ENCODE results near the gene GH2. TPM values are rescaled to one million over a fixed set of nuclear protein-coding genes. Genes with fewer than 3 reads are reported as not detected.

GH2 gene
- total RNA-seq, 1 experiment from 2014 or later, result not detected

GRCh38 chr17:63929860-63930766, 48.4 kb upstream of the GH2 start:
- no peaks in the 10 kb centered on the region for H3K79me2 ChIP-seq (ENCODE audit: low read length)
- H2AFZ ChIP-seq (ENCODE audit: low read length), result no peak overlapping the region
- no peaks in the 10 kb centered on the region for H3K36me3 ChIP-seq (ENCODE audit: low read depth, low read length)
- no TSS peak for BruUV-seq (replicated peaks)
- no peak overlapping the region for H3K27ac ChIP-seq (ENCODE audit: low read length)
- H3K9me2 ChIP-seq (replicated peaks; ENCODE audit: low read length), result no peaks in the 10 kb centered on the region
- CTCF ChIA-PET, result interaction anchor here (0.9 kb wide), 1 partner anchor 11 kb away, joined by 3 read pairs; no protein-coding TSS in a partner anchor
- H4K20me1 ChIP-seq (ENCODE audit: low read length), result no peaks in the 10 kb centered on the region
- intact Hi-C loops (cut with micrococcal nuclease), result no loop called here
- no peak for TF ChIP-seq CTCF (conservative IDR thresholded peaks at IDR 0.05; ENCODE audit: low read depth, low read length)
- TF ChIP-seq EZH2 (IDR thresholded peaks at IDR 0.05; ENCODE audit: low read length, unreplicated experiment), result no peak
- no peak for TF ChIP-seq EZH2phosphoT487 (IDR thresholded peaks at IDR 0.05; ENCODE audit: borderline replicate concordance, low read length)
- POLR2A ChIA-PET (ENCODE audit: unreplicated experiment), result no interaction called here
- DNase-seq (no peak), ATAC-seq (no peak)
- no peak overlapping the region for H3K9ac ChIP-seq (ENCODE audit: low read length)
- no peaks in the 10 kb centered on the region for H3F3A ChIP-seq (ENCODE audit: low read length, unreplicated experiment)
- H3K9me3 ChIP-seq (ENCODE audit: low read length), result no peaks in the 10 kb centered on the region
- no peak overlapping the region for H3K4me3 ChIP-seq (ENCODE audit: low read length)
- no peak overlapping the region for H3K4me2 ChIP-seq (ENCODE audit: low read length)
- no peaks in the 10 kb centered on the region for H3K4me1 ChIP-seq (ENCODE audit: insufficient read depth, low read length)
- H3K27me3 ChIP-seq (ENCODE audit: low read length), result no peaks in the 10 kb centered on the region

- TF ChIP-seq EZH2phosphoT487 (IDR thresholded peaks at IDR 0.05; ENCODE audit: borderline replicate concordance, low read length), result no peak
- no peak for TF ChIP-seq EZH2 (IDR thresholded peaks at IDR 0.05; ENCODE audit: low read length, unreplicated experiment)
- no peak for TF ChIP-seq CTCF (conservative IDR thresholded peaks at IDR 0.05; ENCODE audit: low read depth, low read length)
- Histone ChIP-seq H3K27ac (ENCODE audit: low read length) (no peak overlapping the region), H2AFZ (ENCODE audit: low read length) (no peak overlapping the region), H3K9me3 (ENCODE audit: low read length) (no peaks in the 10 kb centered on the region), H3K79me2 (ENCODE audit: low read length) (no peaks in the 10 kb centered on the region), H3K27me3 (ENCODE audit: low read length) (no peaks in the 10 kb centered on the region), H3K4me2 (ENCODE audit: low read length) (no peak overlapping the region), H3K36me3 (ENCODE audit: low read depth, low read length) (no peaks in the 10 kb centered on the region), H3K4me3 (ENCODE audit: low read length) (no peak overlapping the region), H3F3A (ENCODE audit: low read length, unreplicated experiment) (no peaks in the 10 kb centered on the region), H4K20me1 (ENCODE audit: low read length) (no peaks in the 10 kb centered on the region), H3K9me2 (replicated peaks; ENCODE audit: low read length) (no peaks in the 10 kb centered on the region), H3K9ac (ENCODE audit: low read length) (no peak overlapping the region), H3K4me1 (ENCODE audit: insufficient read depth, low read length) (no peaks in the 10 kb centered on the region)
- intact Hi-C loops (cut with micrococcal nuclease), result no loop called here
- no peak for DNase-seq
- ChIA-PET POLR2A (ENCODE audit: unreplicated experiment) (no interaction called here), CTCF (interaction anchor here (0.9 kb wide), 1 partner anchor 10 kb away, joined by 3 read pairs; no protein-coding TSS in a partner anchor)
- BruUV-seq (replicated peaks), result no TSS peak
- no peak for ATAC-seq
Observed at GRCh38 chr17:63928966-63929695, 47.4 kb upstream of the GH2 start.
